Measurements from ENCODE around the gene RPS6KA3.
"Not testable (repeated sequence)": the region's sequence is repeated elsewhere in the genome, so short reads cannot be mapped to it uniquely, and the experiment has no call there.

DNA sequence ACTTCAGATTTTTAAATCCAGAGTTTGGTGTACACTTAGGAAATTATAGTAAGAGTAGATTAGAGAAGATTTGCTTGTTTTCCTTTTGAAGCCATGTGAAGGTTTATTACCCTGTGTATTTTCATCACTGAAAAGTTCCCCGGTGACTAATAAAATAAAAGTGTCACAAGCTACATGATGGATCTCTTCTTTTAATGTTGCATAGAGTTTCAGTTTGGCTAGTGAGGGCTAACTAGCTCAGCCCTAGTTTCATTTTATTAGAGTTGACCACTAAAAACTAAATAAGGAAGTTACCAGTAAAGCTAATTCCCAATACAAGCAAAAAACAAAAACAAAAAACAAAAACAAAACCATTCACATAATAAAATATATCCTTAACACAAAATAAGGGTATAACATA lies 139.9 kb downstream of the RPS6KA3 start:
- TF ChIP-seq, protein P1, sequence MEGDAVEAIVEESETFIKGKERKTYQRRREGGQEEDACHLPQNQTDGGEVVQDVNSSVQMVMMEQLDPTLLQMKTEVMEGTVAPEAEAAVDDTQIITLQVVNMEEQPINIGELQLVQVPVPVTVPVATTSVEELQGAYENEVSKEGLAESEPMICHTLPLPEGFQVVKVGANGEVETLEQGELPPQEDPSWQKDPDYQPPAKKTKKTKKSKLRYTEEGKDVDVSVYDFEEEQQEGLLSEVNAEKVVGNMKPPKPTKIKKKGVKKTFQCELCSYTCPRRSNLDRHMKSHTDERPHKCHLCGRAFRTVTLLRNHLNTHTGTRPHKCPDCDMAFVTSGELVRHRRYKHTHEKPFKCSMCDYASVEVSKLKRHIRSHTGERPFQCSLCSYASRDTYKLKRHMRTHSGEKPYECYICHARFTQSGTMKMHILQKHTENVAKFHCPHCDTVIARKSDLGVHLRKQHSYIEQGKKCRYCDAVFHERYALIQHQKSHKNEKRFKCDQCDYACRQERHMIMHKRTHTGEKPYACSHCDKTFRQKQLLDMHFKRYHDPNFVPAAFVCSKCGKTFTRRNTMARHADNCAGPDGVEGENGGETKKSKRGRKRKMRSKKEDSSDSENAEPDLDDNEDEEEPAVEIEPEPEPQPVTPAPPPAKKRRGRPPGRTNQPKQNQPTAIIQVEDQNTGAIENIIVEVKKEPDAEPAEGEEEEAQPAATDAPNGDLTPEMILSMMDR (IDR thresholded peaks at IDR 0.05): not testable (repeated sequence)
- TF ChIP-seq POLR2A (IDR thresholded peaks at IDR 0.05): not testable (repeated sequence)
